Right lobe of liver (tissue), 4 donors: ENCODE data around the gene TMOD1.

ENCODE experiments used
- CTCF ChIP-seq, 4 donors: fragments of 200-600 bp in 3 of 4; fragments of 450-650 bp in 1 of 4; IDR thresholded peaks; one replicate each; pipeline versions ENCODE4 v1.5.1 to v1.8.0; 2016 to 2022; ENCODE audit warnings: antibody characterized with exemption in 4 of 4, mild to moderate bottlenecking in 2 of 4
- POLR2A ChIP-seq: fragments of 450-650 bp; IDR thresholded peaks from one replicate; pipeline ENCODE4 v1.6.1; 2017; ENCODE audit warnings: antibody characterized with exemption, mild to moderate bottlenecking
- donor health status: DM: no; HTN: no; CAD: no.
- donor health status: DM: no; HTN: no; CAD: no.
- donor health status: DM: no; HTN: yes; CAD: no.

- peak; percentile 85 to 88 (median 86) for TF ChIP-seq CTCF (IDR thresholded peaks at IDR 0.05)
- TF ChIP-seq POLR2A = no peak
Measured at GRCh38 chr9:97615439-97616072, 114.1 kb downstream of the TMOD1 start.
